Measurements from ENCODE around the gene TMEM184B. TPM values are rescaled to one million over a fixed set of nuclear protein-coding genes. Genes with fewer than 3 reads are reported as not detected.
A peak's percentile ranks its signal among the peaks of the same experiment; 100 is the strongest.

Gene TMEM184B
- polyA plus RNA-seq, 2 of the 4 experiments (the other 2 are of a cell fraction) = 22.2 to 36.8 TPM

DNA sequence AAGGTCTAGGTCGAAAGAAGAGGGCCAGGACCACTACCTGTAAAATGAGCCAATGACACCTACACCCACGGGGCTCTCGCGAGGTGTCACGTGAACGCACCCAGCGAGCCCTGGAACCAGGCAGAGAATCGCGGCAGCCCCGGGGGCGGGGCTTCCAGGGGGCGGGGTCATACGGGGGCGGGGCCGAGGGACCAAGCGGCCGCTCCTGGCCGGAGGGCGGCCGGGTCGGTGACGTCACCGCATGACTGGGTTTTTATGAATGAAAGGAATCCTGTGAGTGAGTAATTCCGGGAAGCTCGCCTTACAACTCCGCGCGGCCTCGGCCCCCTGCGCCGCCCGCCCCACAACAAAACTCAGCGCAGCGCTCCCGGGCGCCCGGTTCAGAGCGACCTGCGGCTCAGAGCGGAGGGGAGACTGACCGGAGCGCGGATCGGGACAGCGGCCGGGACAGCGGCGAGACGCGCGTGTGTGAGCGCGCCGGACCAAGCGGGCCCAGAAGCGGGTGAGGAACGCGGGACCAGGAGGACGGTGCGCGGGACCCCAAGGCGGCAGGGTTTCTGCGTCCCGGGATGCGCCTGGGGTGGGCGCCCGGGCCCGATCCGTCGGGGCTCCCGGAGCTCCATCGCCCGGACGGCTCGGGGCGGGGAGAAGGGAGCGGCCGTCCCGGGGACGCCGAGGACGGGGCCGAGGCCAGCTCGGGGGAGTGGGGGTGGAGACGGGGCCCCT is 70.9 kb downstream of the TMEM184B start, which contains the start of gene MAFF (continued):
- no peak for TF ChIP-seq TP53 (CRISPR knock-in tag; IDR thresholded peaks at IDR 0.05)
- no peak for TF ChIP-seq MYC (IDR thresholded peaks at IDR 0.05; ENCODE audit: borderline replicate concordance, low read length)
- peak; percentile 87 for TF ChIP-seq CHD2 (IDR thresholded peaks at IDR 0.05; ENCODE audit: low read length, partially characterized antibody)
- TF ChIP-seq KDM5A (IDR thresholded peaks at IDR 0.05) = no peak
- no peak for TF ChIP-seq NPAS2 (CRISPR knock-in tag; IDR thresholded peaks at IDR 0.05; ENCODE audit: borderline replicate concordance)
- no peak for TF ChIP-seq RFX5 (IDR thresholded peaks at IDR 0.05)
- TF ChIP-seq TFCP2L1 (CRISPR knock-in tag; IDR thresholded peaks at IDR 0.05) = no peak
- TF ChIP-seq, protein P1, sequence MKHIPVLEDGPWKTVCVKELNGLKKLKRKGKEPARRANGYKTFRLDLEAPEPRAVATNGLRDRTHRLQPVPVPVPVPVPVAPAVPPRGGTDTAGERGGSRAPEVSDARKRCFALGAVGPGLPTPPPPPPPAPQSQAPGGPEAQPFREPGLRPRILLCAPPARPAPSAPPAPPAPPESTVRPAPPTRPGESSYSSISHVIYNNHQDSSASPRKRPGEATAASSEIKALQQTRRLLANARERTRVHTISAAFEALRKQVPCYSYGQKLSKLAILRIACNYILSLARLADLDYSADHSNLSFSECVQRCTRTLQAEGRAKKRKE (CRISPR knock-in tag; IDR thresholded peaks at IDR 0.05; ENCODE audit: low read depth) = no peak
- TF ChIP-seq FOSB (CRISPR knock-in tag; IDR thresholded peaks at IDR 0.05) = no peak
- TF ChIP-seq RCOR1 (IDR thresholded peaks at IDR 0.05; ENCODE audit: low read depth, low read length) = no peak
- no peak for TF ChIP-seq GATA3 (IDR thresholded peaks at IDR 0.05; ENCODE audit: borderline replicate concordance)
- no peak for TF ChIP-seq RARB (CRISPR knock-in tag; IDR thresholded peaks at IDR 0.05)
- no peak for TF ChIP-seq SMC3 (IDR thresholded peaks at IDR 0.05)
- TF ChIP-seq HOXB13 (CRISPR knock-in tag; IDR thresholded peaks at IDR 0.05; ENCODE audit: low read depth) = no peak
- TF ChIP-seq ZFP36 (IDR thresholded peaks at IDR 0.05; ENCODE audit: borderline replicate concordance, partially characterized antibody) = no peak
- TF ChIP-seq HOXB5 (CRISPR knock-in tag; IDR thresholded peaks at IDR 0.05) = no peak
- TF ChIP-seq, protein P2, sequence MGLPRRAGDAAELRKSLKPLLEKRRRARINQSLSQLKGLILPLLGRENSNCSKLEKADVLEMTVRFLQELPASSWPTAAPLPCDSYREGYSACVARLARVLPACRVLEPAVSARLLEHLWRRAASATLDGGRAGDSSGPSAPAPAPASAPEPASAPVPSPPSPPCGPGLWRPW (IDR thresholded peaks at IDR 0.05) = no peak
- TF ChIP-seq EP300 (IDR thresholded peaks at IDR 0.05) = no peak
- TF ChIP-seq, protein P3, sequence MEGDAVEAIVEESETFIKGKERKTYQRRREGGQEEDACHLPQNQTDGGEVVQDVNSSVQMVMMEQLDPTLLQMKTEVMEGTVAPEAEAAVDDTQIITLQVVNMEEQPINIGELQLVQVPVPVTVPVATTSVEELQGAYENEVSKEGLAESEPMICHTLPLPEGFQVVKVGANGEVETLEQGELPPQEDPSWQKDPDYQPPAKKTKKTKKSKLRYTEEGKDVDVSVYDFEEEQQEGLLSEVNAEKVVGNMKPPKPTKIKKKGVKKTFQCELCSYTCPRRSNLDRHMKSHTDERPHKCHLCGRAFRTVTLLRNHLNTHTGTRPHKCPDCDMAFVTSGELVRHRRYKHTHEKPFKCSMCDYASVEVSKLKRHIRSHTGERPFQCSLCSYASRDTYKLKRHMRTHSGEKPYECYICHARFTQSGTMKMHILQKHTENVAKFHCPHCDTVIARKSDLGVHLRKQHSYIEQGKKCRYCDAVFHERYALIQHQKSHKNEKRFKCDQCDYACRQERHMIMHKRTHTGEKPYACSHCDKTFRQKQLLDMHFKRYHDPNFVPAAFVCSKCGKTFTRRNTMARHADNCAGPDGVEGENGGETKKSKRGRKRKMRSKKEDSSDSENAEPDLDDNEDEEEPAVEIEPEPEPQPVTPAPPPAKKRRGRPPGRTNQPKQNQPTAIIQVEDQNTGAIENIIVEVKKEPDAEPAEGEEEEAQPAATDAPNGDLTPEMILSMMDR (IDR thresholded peaks at IDR 0.05) = no peak
- TF ChIP-seq HOXA7 (CRISPR knock-in tag; IDR thresholded peaks at IDR 0.05) = no peak
- TF ChIP-seq POLR2AphosphoS2 (conservative IDR thresholded peaks at IDR 0.05; ENCODE audit: low read length) = no peak
- TF ChIP-seq, protein P4, sequence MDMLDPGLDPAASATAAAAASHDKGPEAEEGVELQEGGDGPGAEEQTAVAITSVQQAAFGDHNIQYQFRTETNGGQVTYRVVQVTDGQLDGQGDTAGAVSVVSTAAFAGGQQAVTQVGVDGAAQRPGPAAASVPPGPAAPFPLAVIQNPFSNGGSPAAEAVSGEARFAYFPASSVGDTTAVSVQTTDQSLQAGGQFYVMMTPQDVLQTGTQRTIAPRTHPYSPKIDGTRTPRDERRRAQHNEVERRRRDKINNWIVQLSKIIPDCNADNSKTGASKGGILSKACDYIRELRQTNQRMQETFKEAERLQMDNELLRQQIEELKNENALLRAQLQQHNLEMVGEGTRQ (IDR thresholded peaks at IDR 0.05) = peak; percentile 55
- no peak for TF ChIP-seq ZNF302 (CRISPR knock-in tag; IDR thresholded peaks at IDR 0.05)
- TF ChIP-seq MAFK (IDR thresholded peaks at IDR 0.05; ENCODE audit: partially characterized antibody) = no peak
- TF ChIP-seq HDAC2 (IDR thresholded peaks at IDR 0.05) = no peak
- TF ChIP-seq SREBF2 (IDR thresholded peaks at IDR 0.05) = no peak
- TF ChIP-seq, protein P5, sequence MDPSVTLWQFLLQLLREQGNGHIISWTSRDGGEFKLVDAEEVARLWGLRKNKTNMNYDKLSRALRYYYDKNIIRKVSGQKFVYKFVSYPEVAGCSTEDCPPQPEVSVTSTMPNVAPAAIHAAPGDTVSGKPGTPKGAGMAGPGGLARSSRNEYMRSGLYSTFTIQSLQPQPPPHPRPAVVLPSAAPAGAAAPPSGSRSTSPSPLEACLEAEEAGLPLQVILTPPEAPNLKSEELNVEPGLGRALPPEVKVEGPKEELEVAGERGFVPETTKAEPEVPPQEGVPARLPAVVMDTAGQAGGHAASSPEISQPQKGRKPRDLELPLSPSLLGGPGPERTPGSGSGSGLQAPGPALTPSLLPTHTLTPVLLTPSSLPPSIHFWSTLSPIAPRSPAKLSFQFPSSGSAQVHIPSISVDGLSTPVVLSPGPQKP (IDR thresholded peaks at IDR 0.05; ENCODE audit: low read depth, low read length) = no peak
- TF ChIP-seq CBX2 (IDR thresholded peaks at IDR 0.05; ENCODE audit: borderline replicate concordance, low read depth) = no peak
- peak; percentile 85 for TF ChIP-seq PHF8 (IDR thresholded peaks at IDR 0.05; ENCODE audit: borderline replicate concordance, low read depth)
- no peak for TF ChIP-seq FOXS1 (CRISPR knock-in tag; IDR thresholded peaks at IDR 0.05)
